Activated CD8-positive, alpha-beta memory T cell treated with anti-CD3 and anti-CD28 coated beads, Interleukin-2, amount 50 U/mL, for 4 hours (primary cell): ENCODE data around the gene CNGA2.
"Not testable (repeated sequence)": the region's sequence is repeated elsewhere in the genome, so short reads cannot be mapped to it uniquely, and the experiment has no call there.

Source experiments
- DNase-seq: peaks from one replicate; pipeline ENCODE4 v3.0.0-alpha.2; 2020

Gene CNGA2

DNA sequence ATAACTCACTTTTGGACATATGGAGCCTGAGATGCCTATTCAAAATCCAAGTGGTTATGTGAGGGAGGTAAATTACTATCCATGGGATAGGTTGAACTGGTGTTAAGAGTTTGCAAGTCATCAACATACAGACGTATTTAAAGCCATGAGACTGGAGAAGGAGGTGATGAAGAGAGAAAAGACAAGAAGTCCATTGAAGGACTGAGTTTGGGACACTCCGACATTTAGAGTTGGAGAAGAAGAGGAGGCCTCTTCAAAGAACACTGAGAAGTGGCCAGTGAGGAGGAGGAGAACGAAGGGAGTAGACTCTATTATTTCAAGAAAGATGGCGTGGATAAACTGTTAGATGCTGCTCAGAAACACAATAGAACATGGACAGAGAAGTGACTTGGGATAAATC is at the start of gene CNGA2:
Gene CNGA2 (plus strand): TSS at position 301 of the 400 bp plus-strand sequence. CDS start 3,738 bp downstream, outside the sequence.
- DNase-seq: no peak

DNA sequence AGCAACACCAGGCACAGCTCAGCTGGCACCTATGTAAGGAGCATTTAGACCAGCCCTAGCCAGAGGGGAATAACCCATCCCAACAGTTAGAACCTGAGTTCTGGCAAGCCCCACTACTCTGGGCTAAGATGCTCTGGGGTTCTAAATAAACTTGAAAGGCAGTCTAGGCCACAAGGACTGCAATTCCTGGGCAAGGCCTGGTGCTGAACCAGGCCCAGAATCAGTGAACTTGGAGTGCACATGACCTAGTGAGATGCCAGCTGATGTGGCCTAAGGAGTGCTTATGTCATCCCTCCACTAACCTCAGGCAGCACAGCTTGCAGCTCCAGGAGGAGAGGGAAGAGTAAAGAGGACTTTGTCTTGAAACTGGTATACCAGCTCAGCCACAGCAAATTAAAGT is 46.9 kb upstream of the CNGA2 start:
- no peak for DNase-seq

DNA sequence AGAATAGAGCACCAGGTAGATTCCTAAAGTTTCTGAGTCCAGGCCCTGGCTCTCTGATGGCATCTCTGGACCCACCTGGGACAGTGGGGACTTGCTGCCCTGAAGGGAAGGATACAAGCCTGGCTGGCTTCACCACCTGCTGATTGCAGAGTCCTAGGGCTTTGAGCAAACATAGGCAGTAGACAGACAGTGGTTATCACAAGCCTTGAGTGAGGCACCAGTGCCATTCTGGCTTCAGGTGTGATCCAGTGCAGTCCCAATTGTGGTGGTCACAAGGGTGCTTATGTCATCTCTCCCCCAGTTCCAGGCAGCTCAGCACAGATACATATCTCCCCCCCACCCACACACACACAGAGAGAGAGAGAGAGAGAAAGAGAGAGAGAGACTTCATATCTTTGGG is 45.9 kb upstream of the CNGA2 start:
- no peak for DNase-seq

DNA sequence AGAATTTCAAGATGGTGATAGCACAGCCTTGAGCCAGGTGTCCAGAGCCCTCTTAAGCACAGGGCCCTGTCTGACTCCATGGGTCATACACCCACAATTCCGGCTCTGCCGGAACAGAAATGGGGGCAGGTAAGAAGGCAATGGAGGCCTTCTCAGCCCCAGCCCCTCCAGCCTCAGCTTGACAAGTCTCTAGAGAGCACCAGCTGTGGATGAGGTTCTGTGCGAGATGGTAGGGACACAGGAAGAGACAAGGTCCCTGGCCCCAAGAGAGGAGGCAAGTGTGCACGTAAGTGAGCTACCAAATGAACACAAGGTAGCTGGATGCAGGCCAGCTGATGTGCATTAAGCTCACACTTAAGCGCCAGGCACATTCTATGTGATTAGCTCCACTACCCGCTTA is 41.7 kb upstream of the CNGA2 start:
- no peak for DNase-seq

DNA sequence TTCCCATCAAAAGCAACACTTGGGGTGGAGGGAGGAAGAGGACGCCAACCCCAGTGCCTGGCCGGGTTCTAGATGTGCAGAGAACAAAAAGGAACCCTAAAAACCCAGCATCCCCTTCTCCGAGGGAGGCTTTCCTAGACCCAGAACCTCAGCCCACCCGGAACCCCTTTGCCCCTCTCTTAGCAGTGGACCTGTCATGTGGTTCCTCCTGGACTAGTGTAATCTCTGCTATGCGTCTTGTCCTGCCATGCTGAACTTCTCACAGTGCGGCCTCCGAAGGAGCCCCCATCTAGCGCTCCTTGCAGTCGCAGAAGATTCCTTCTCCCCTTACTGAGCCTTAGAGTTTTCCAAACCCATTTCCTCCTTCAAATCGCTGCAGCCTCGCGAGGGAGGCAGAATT is 40.4 kb upstream of the CNGA2 start:
- no peak for DNase-seq

DNA sequence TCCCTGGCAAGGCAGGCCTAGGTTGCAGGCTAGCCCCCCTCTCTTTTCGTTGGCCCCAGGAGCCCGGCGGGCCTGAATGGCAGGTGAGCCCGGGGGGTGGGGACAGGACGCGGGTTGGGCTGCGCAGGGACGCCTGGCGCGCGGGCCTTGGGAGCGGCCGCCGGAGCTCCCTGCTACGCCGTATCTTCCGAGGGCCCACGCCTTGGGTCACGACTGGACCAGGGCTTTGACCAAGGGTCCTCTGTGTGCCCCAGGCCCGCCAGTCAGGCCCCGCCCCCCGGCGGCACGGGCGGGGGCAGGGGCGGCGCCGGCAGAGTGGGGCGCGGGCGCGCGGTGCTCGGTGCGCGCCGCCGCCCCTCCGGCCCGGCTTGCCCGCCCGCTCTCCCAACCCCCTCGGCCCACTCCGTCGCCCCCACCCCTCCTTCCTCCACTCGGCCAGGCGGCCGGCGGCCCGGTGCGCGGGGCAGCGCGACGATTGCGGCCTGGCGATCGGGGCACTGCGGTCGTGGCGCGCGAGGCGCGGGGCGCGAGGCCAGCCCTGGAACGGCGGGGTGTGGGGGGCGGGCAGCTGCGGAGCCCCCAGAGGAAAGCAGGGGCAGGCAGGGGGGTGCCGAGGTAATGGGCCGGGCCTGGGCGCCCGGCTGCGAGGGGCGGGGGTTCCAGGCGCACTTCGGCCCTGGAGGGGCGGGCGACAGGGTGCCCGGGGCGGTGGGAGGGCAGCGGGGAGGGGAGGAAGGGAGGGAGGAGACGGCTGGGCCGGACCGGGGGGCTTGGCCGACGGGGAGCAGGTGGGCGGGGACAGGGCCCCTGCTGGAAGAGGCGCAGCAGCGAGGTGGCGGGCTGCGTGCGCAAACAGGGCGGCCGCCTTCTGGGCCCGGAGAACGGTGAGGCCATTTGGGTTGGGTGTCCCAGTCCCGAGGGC is 39.6 kb upstream of the CNGA2 start, which contains the start of gene PRRG3:
Gene PRRG3 (plus strand): TSS at position 798 of the 922 bp plus-strand sequence. CDS start 3,357 bp downstream, outside the sequence.
- DNase-seq: no peak

DNA sequence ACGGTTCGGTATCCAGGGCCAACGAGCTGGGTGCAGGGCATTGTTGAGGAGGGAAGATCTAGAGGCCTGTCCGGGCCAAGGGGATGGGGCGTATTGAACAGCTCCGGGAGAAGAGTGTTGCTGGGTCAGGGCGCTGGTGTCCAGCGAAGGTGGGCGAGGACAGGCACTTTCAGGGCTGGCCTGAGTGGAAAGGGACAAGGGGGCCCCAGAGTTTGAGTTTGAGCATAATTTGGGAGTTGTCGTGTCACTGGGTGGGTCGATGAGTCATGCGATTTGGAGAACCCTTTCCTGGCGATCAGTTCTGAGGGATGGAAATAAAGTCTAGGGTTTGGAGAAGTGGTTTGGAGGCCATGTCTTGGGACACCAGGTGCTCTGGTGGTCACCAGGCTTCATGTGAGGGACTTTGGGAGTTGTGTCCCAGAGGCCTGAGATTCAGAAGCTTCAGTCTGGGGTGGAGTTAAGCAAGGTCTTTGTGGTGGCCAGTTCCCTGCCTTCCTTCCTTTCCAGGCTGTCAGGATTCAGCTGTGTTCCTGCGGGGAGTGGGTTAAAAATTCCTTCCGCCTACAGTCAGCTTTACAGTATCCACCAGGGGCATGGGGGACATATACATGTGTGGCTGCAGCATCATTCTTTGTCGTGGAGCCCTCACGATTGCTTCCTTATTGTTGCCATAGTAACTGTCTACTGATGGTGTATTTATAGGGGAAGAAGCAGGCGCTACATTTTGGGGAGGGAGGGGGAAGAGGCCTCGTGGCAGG is 38.8 kb upstream of the CNGA2 start:
- no peak for DNase-seq

DNA sequence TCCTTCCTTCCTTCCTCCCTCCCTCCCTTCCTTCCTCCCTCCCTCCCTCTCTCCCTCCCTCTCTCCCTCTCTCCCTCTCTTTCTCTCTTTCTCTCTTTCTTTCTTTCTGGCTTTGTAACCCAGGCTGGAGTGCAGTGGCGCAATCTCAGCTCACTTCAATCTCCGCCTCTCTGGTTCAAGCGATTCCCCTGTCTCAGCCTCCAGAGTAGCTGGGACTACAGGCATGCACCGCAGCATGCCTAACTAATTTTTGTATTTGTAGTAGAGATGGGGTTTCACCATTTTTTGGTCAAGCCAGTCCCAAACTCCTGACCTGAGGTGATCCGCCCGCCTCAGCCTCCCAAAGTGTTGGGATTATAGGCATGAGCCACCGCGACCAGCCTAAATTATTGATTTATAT is 37.5 kb upstream of the CNGA2 start:
- DNase-seq: not testable (repeated sequence)

DNA sequence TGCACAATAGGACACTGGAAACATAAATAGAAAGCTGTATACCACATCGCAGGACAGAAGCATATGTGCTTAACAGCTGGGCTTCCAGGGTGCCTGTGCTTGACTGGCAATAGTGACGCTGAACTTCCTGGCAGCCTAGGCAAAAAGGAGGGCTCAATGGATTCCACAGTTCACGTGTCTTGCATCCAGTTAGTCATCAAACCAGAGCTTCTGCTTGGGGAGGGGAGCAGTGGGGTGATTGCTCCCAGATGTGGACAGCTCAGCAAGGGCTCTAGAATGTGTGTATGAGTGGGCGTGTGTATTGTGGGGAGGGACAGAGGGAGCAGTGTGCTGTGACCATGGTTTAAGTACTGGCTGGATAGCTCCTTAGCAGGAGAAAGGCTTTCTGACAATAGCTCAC is 37.0 kb upstream of the CNGA2 start:
- DNase-seq: no peak

DNA sequence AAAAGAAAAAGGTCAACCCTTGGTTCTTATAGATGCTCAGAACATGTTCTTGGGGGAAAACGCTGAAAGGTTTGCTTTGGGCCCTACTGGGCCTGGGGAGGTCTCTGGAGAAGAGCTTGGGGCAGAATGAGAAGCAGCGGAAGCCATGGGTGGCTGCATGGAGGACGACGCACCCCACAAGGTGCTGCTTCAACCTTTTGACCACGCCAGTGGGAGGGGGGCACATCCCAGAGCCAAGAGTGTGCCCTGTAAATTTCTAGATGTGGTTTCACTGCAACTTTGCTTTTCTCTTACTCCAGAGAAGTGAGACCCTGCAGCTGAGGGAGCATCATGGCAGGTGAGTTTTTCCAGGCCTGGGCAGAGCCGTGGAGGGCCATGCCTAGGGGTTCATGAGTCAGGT is 36.1 kb upstream of the CNGA2 start:
- DNase-seq: no peak

DNA sequence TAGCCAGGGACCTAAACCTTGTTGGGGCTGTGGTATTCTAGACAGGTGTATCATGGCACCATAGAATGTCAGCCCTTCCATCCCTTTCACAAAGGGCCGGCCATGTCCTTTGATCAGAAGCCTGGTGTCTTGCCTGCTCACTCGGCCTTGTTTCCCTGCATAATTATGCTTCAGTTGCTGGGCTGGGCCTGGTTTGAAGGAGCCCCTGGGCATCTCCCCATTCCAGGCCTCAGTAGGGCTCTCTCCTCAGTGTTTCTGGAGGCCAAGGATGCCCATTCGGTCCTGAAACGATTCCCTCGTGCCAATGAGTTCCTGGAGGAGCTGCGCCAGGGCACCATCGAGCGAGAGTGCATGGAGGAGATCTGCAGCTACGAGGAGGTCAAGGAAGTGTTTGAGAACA is 34.8 kb upstream of the CNGA2 start:
- no peak for DNase-seq

DNA sequence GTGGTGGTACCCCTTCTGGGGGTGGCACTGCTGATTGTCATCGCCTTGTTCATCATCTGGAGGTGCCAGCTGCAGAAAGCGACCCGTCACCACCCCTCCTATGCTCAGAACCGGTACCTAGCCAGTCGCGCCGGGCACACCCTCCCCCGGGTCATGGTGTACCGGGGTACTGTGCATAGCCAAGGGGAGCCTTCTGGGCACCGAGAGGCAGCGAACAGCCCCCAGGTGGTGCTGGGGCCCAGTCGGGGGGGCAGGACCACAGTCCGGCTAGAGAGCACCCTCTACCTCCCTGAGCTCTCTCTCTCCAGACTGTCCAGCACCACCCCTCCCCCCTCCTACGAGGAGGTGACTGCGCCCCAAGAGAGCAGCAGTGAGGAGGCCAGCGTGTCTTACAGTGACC is 34.0 kb upstream of the CNGA2 start:
- DNase-seq: no peak

DNA sequence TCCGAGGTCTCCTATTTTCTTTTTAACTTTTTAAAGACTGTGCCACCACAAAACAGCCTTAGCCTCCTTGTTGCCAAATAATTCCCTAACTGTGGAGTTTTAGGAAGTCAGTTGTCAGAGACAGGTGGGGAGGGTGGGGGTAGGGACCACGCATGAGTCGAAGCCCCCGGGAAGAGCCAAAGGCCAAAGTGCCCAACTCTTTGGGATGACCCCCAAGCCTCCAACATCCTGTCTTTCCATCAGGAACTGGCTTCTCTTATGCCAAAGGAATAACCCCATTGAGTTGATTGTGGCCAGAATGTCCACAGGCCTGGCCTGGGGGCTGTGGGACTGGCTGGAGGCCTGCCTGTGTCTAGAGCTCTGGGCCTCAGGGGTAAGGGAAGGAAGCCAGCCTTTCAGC is 33.5 kb upstream of the CNGA2 start:
- DNase-seq: no peak

DNA sequence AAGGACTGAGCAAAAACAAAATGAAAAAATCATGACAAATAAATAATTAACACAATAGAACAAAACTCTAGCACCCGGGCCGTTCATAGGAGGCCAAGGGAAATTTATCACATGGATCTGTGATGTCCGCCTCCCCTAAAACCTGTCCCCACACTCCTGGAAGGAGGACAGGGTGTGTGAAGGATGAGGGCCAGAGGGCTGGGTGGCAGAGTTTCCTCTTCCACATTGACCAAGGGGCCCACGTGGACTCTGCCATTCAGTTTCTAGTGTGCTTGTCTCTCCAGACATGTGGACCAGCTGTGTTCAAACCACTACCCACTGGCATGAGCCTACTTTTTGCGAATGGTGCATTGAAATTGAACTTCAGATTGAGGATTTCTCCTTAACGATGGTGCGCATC is 33.0 kb upstream of the CNGA2 start:
- DNase-seq: no peak

DNA sequence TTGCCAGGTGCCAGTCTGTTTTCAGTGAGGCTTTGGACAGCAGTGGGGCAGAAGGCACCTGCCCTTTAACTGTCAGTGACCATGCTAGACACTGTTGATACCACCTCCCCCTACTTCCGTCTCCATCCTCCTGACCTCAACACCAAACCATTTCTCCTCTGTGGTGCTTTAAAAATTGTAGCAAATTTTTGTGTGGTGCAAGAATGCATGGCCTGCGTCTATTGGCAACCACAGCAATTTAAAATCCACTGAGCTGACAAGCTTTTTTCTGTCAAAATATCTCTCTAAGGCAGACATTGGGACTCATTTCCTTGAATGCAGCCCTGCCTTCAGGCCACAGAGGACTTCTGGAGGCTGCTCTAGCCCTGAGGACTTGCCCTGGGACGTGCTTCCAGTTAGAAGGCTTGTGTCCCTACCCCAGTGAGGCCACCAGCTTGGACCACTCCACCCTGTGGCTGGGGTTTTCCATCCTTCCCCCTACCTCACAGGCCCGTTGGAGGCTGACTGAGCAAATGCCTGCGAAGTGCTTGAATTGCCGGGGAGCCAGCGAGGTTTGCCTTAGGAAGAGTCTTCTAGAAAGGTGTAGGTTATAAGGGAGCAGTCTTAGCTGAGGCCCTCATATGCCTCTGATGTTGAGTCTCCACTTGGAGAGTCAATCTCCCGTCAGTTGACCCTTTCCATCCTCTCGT is 32.4 kb upstream of the CNGA2 start:
- no peak for DNase-seq

DNA sequence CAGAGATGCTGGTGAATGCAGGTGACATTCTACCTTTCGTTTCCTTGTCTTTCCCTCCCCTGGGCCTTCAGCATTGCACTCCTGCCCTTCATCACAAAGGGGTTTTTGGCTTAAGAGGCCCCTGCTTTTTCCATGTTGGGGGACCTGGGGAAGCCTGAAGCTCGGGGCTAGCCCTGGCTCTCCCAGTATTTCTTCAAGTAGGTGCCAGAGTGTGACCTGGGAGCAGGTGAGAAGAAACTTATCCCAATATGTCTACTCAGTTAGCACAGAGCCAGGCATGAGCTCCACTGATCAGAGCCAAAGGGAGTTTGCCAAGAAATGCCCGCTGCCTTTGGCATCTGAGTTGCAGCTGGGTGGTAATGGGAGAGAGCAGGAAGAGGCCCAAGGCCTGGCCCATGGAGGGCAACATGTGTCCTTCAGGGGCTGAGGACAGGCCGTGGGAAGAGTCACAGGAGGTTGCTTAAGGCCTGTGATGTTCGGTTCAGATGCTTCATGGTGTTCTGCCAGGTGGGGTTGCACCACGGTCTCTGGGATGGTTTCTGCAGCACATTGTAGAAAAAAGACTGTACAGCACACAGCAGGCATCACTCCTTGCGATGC is 31.7 kb upstream of the CNGA2 start:
- no peak for DNase-seq

DNA sequence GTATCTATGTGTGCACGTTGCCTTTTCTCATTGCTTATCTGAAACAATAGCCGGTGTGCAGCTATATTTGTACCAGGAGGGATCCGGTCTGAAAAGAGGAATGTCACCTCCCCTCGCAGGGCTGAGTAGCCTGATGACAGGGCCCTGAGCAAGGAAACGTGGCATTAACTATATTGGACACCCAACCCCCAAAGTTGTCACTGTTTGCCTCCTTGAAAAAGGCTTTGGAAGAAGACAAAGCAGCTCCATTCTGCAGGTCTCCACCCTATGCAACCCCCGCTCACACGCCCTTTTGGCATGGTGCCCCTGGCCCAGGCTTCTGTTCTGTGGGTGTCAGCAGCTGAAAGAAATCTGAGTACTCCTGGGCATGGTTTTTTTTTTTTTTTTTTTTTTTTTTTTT is 31.1 kb upstream of the CNGA2 start:
- DNase-seq: no peak

DNA sequence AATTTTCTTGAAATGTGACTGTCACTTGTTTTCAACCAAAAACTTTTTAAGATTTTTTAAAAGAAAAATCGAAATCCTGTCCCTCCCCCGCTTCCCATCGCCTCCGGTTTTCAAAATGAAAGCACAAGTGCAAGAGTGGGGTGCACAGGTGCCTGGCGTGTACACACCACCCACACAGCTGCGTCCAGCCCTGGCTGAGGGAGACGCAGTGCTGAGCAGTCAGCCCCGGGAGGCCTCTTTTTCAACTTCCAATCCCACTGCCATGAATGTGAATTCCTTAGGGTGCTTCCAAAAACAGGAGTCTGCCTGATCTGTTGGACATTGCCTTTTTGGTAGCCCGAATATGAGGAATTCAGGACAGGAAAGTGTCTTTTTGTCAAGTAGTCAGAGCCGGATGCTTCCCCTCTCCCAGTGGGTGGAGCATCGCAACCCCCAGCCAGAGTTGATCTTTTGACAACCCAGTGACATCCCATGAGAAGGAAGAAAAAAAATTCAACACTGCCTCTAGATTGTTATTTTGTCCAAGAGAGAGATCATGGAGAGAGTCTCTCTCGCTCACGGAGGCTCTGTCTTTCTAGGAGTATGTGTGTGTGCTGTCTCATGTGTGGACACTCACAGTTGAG is 30.4 kb upstream of the CNGA2 start:
- no peak for DNase-seq

DNA sequence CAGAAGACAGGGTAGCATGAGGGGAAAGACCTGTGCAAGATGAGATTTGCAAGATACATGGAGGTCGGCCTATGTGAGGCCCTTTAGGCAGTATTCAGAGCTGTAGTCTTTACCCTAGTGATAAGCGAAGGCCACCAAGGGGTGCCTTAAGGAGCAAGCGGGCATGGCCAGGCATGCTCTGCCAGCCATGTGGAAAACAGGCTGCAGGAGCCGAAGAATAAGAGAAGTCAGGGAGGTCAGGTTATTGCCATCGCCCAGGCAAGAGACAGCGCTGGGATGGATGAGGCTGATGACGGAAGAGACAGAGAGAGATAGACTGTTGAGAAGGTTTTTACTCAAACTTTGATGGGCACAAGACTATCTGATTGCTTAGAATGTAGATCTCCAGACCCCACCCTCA is 25.7 kb upstream of the CNGA2 start:
- DNase-seq: no peak

DNA sequence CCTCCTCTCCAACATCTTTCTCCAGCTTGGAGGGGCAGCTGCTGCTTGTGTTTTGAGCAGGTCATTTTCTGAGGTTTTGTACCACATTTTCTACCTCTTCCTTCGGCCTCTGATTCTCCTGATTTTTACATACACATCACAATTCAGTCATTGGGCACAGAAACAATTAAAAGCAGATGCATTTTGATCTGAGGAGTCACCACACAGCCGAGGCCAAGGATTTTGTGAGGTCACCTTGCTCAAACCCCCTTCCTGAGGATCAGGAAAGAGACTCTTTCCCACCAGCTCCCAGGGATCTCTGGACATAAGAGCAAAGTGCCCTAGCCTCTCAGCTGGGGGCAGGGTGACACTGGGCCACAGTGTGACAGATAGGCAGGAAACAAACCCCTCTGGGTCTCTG is 24.1 kb upstream of the CNGA2 start:
- no peak for DNase-seq

DNA sequence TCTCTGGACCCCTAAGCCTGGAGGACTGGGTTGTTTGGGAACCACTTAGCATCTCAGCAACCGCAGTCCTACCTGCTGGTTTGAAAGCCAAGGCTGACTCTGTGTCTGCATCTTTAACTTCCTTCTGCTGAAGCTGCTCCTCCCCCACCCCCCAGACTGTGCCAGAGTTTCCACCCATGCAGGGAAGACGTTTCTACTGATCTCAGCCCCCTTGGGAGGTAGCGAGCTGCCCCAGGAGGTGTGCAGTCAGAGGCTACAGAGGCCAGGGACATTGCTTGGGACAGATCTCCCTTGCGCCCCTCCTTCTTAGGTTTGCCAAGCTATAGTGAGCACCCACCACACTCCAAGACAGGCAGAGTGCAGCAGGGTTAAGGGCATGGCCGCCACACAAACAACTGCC is 23.4 kb upstream of the CNGA2 start:
- no peak for DNase-seq

DNA sequence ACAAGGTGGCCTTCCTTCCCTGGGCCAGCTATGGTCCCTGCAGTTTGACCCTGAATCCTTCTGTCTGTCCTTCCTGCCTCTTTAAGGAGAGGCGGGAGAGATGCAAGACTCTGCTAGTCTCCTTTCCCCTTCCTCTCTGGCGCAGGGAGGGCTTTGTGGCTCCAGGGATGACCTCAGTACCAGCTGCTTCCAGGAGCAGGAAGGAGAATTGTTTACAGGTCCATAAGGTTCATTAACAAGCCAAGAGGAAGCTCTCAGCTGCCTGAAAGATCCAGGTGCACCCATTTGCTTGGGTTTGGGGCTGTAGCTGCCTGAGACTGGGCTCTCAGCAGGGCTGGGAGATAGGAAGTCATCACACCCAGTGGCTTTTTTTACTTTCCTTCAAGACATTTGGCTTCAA is 22.8 kb upstream of the CNGA2 start:
- no peak for DNase-seq

DNA sequence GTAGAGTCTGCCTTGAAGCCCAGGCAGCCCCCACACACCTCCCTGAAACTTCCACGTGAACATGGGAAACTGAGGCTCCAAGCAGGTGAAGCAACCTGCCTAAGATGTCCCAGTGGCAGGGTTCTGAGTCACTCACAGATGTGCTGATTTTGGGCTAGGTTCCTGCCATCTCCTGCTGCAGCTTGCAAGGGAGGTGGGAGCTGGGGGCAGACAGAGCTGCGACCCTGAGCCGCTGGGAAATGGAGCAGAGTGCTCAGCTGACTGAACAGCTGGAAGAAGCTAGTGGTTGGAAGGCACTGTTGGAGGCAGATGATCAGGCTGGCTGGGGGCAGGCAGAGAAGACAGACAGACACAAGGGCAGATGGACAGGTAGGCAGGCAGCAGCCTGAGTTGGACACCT is 22.3 kb upstream of the CNGA2 start:
- DNase-seq: no peak
